Measurements from ENCODE around the gene CBR3.

CBR3 gene

GRCh38 chr21:36186506-36187399, 51.9 kb downstream of the CBR3 start:
- DNase-seq: no peak

DNA sequence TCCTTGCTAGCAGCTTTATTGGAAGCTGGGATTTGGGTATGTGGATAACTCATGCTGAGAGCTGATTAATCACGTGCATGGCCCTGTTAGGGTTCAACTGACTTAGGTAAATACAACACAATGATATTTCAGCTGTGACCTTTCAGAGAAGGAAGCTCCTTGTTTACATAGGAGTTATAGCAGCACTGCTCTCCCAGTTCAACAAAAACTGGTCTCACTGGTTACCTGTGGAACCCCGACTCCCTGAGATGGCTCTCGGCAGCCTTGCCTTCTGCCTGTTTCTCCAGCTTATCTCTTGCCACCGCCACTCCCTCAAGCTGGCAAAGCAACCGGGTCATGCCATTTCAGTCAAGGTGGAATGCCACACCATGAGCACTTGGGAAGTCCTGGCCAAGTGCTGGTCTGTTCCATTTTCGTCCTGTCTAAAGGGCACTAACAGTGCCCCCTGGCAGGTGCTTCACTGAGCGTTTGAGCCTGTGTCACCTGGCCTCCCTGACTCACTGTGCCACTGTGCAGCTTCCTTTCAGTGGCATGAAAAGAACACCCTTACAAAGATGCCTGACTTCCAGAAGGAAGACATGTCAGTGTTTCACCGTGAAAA, 53.3 kb downstream of the CBR3 start:
- no peak for DNase-seq

DNA sequence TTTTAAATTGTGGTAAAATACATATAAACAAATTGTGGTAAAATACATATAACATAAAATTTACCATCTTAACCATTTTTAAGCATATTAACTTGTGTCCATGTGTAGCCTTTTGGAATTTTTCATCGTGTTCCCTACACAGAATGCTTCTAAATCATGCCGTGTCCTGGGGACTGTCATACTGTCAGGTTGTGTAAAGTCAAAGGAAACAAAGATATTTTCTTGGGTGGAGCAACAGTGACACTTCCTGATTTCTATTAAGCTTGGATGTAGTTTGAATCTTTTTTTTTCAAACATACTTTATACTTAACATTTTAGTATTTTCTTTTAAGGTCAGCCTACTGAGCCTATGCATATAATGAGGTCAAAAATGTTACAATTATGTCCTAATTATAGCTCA, 54.1 kb downstream of the CBR3 start:
- no peak for DNase-seq

- no peak for DNase-seq
Observed at GRCh38 chr21:36190736-36191135, 55.9 kb downstream of the CBR3 start.

DNA sequence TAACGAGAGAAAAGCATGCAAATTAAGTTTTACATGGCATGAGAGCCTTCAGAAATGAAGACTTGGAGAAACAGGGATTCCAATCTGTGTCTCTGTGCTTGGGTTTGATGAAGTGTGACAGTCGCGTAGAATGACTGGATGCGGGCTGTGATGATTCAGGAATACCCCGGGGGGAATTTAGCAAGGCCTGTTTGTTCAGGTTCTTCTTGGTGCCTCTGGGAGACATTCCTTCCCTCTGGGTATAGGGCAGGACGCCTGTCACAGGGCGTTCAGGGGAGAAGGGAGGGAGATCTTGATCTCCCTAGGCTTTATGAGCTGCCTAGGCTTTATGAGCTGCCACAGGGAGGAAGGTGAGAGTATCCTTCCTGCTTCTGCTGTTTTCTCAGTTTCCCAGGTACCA, 58.3 kb downstream of the CBR3 start:
- no peak for DNase-seq

GRCh38 chr21:36194024-36194423, 59.1 kb downstream of the CBR3 start:
- DNase-seq: no peak

DNA sequence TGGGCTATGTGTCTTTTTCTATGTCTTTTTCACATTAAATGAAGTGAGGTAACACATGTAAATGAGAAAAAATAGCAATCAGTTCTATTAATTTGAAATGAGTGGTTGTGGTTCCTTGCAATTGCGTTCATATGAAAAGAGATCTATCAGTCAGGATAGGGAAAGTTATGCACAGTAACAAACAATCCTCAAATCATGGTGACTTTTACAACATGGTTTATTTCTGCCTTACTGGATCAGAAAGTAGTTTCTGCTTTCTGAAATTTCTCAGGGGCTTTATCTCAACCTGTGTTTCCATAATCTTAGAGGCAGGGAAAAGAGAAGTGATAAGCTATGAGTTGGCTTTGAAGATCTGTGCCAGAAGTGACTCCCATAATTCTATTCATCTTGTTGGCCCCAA, 60.7 kb downstream of the CBR3 start:
- no peak for DNase-seq

All from eye (tissue), 1 donor.